H1 (cell line): ENCODE results near the gene FGR. TPM values are rescaled to one million over a fixed set of nuclear protein-coding genes. Genes with fewer than 3 reads are reported as not detected.

Experiments used
- CTCF ChIA-PET: fragments of 300-600 bp; sonication (Branson Sonifier 250); formaldehyde crosslinking; loops from one replicate; lab custom pipeline; 2021; ENCODE audit not compliant: partially characterized antibody; lab: Charles Lee
- POLR2A ChIA-PET: fragments of 300-600 bp; sonication (Branson Sonifier 250); formaldehyde crosslinking; loops from one replicate; lab custom pipeline; 2021; ENCODE audit warnings: inconsistent platforms; ENCODE audit not compliant: partially characterized antibody; lab: Charles Lee
- DNase-seq, 2 experiments: peaks; one replicate each; pipeline versions ENCODE4 v3.0.0 to v3.0.0-alpha.2; 2010 to 2022; ENCODE audit warnings: low spot score in 2 of 2, low read depth in 1 of 2, mixed read lengths in 1 of 2
- FAIRE-seq: peaks from 2 replicates; lab custom pipeline; 2011; peaks lifted over from hg19 to GRCh38; lab: Jason Lieb, UNC
- H2AFZ ChIP-seq: 2 replicates; pipeline ENCODE4 v1.8.1; 2012; ENCODE audit warnings: low read length, inconsistent platforms
- H2AK5ac ChIP-seq: 2 replicates; pipeline ENCODE4 v1.6.1; 2013; ENCODE audit warnings: low read depth, low read length
- H2BK120ac ChIP-seq: replicated peaks from 2 replicates; pipeline ENCODE3; 2013; ENCODE audit warnings: low read depth, low read length, inconsistent platforms
- H2BK12ac ChIP-seq: 2 replicates; pipeline ENCODE4 v1.6.1; 2013; ENCODE audit warnings: low read depth, low read length
- H2BK15ac ChIP-seq: 2 replicates; pipeline ENCODE4 v1.6.1; 2013; ENCODE audit warnings: low read length
- H2BK20ac ChIP-seq: 2 replicates; pipeline ENCODE4 v1.6.1; 2013; ENCODE audit warnings: low read length
- H2BK5ac ChIP-seq: 2 replicates; pipeline ENCODE4 v1.6.1; 2013; ENCODE audit warnings: low read depth, low read length
- H3K14ac ChIP-seq: 2 replicates; pipeline ENCODE4 v1.6.1; 2013; ENCODE audit warnings: inconsistent platforms; ENCODE audit not compliant: insufficient read length
- H3K18ac ChIP-seq: 2 replicates; pipeline ENCODE4 v1.6.1; 2013; ENCODE audit warnings: low read length; ENCODE audit errors: extremely low read depth
- H3K23ac ChIP-seq: 2 replicates; pipeline ENCODE4 v1.6.1; 2013; ENCODE audit warnings: inconsistent platforms; ENCODE audit not compliant: insufficient read length
- H3K23me2 ChIP-seq: 2 replicates; pipeline ENCODE4 v1.6.1; 2013; ENCODE audit warnings: low read depth, low read length
- H3K27ac ChIP-seq: 2 replicates; pipeline ENCODE4 v1.6.1; 2011; ENCODE audit warnings: low read depth, low read length, inconsistent platforms
- H3K27me3 ChIP-seq, 4 experiments: replicated peaks in 1 of 4; 1 replicate in 1 of 4; 2 replicates in 3 of 4; pipeline versions ENCODE4 v1.6.1 to v1.8.1; 2011 to 2013; ENCODE audit warnings: low read length in 3 of 4, mild to moderate bottlenecking in 3 of 4, inconsistent platforms in 2 of 4, mixed read lengths in 2 of 4, moderate library complexity in 1 of 4; ENCODE audit not compliant: control insufficient read depth in 3 of 4, insufficient read depth in 3 of 4; ENCODE audit errors: extremely low read depth in 1 of 4
- H3K36me3 ChIP-seq, 4 experiments: 2 replicates each; pipeline versions ENCODE4 v1.6.1 to v1.8.1; 2011 to 2013; ENCODE audit warnings: mild to moderate bottlenecking in 4 of 4, low read length in 3 of 4, moderate library complexity in 2 of 4, control low read depth in 1 of 4, inconsistent platforms in 1 of 4; ENCODE audit not compliant: insufficient read depth in 4 of 4, control insufficient read depth in 2 of 4
- H3K4ac ChIP-seq: replicated peaks from 2 replicates; pipeline ENCODE3; 2013; ENCODE audit warnings: low read length, low read depth, mixed read lengths, inconsistent platforms; ENCODE audit not compliant: insufficient read length
- H3K4me1 ChIP-seq, 4 experiments: replicated peaks in 1 of 4; 1 replicate in 1 of 4; 2 replicates in 3 of 4; pipeline versions ENCODE4 v1.6.1 to v1.8.1; 2011 to 2013; ENCODE audit warnings: low read length in 3 of 4, inconsistent platforms in 2 of 4, mixed read lengths in 1 of 4; ENCODE audit not compliant: insufficient read depth in 4 of 4, control insufficient read depth in 3 of 4
- H3K4me2 ChIP-seq, 2 experiments: 2 replicates each; pipeline versions ENCODE4 v1.6.1 to v1.8.1; 2011 to 2013; ENCODE audit warnings: low read depth in 2 of 2, low read length in 2 of 2, control low read depth in 1 of 2, inconsistent platforms in 1 of 2, mild to moderate bottlenecking in 1 of 2; ENCODE audit not compliant: insufficient read depth in 1 of 2
- H3K4me3 ChIP-seq, 4 experiments: fragments of 200-600, 300-600 bp in 1 of 4; sonication (generic), shearing (Covaris generic), sonication (Bioruptor Twin) in 1 of 4; 2 replicates each; pipeline versions ENCODE4 v1.5.1 to v1.8.1; 2011 to 2016; ENCODE audit warnings: low read length in 4 of 4, low read depth in 3 of 4, control low read depth in 2 of 4, inconsistent platforms in 2 of 4, mild to moderate bottlenecking in 2 of 4, mixed read lengths in 1 of 4, moderate library complexity in 1 of 4; ENCODE audit not compliant: insufficient read depth in 2 of 4; ENCODE audit errors: extremely low read depth in 1 of 4
- H3K56ac ChIP-seq: replicated peaks from 2 replicates; pipeline ENCODE3; 2013; ENCODE audit warnings: low read depth, mild to moderate bottlenecking, mixed read lengths, low read length, inconsistent platforms; ENCODE audit not compliant: insufficient read length
- H3K79me1 ChIP-seq: 2 replicates; pipeline ENCODE4 v1.6.1; 2013; ENCODE audit warnings: low read depth, low read length, control low read depth
- H3K79me2 ChIP-seq, 2 experiments: 2 replicates each; pipeline versions ENCODE4 v1.6.1 to v1.8.1; 2012 to 2013; ENCODE audit warnings: low read length in 2 of 2, mild to moderate bottlenecking in 2 of 2, inconsistent platforms in 1 of 2; ENCODE audit not compliant: insufficient read depth in 2 of 2, control insufficient read depth in 1 of 2
- H3K9ac ChIP-seq, 4 experiments: replicated peaks in 1 of 4; 1 replicate in 1 of 4; 2 replicates in 3 of 4; pipeline versions ENCODE4 v1.6.1 to v1.8.1; 2011 to 2013; ENCODE audit warnings: low read depth in 3 of 4, low read length in 3 of 4, control low read depth in 2 of 4, mild to moderate bottlenecking in 2 of 4, moderate library complexity in 2 of 4, inconsistent platforms in 1 of 4; ENCODE audit errors: extremely low read depth in 1 of 4
- H3K9me3 ChIP-seq, 2 experiments: 2 replicates each; pipeline versions ENCODE4 v1.6.1 to v1.8.1; 2012 to 2013; ENCODE audit warnings: mild to moderate bottlenecking in 2 of 2, moderate library complexity in 2 of 2, control low read depth in 1 of 2, inconsistent platforms in 1 of 2, low read depth in 1 of 2, low read length in 1 of 2, mixed read lengths in 1 of 2; ENCODE audit not compliant: insufficient read depth in 2 of 2
- H4K20me1 ChIP-seq, 2 experiments: replicated peaks in 1 of 2; 2 replicates each; pipeline versions ENCODE3 to v1.8.1; 2011 to 2013; ENCODE audit warnings: inconsistent platforms in 2 of 2, low read length in 2 of 2, mild to moderate bottlenecking in 1 of 2; ENCODE audit not compliant: insufficient read depth in 2 of 2, control insufficient read depth in 1 of 2
- H4K5ac ChIP-seq: 2 replicates; pipeline ENCODE4 v1.6.1; 2013; ENCODE audit warnings: low read length, low read depth, mixed read lengths, inconsistent platforms; ENCODE audit not compliant: insufficient read length
- H4K8ac ChIP-seq: 2 replicates; pipeline ENCODE4 v1.8.0; 2013; ENCODE audit warnings: mild to moderate bottlenecking, moderate library complexity, low read length, inconsistent platforms; ENCODE audit not compliant: insufficient read depth; ENCODE audit errors: extremely low read depth
- H4K91ac ChIP-seq: replicated peaks from 2 replicates; pipeline ENCODE3; 2013; ENCODE audit warnings: low read length, mixed read lengths, inconsistent platforms; ENCODE audit not compliant: insufficient read length
- CBX8 ChIP-seq: fragments of 300-800, 300-1000 bp; sonication (generic); IDR thresholded peaks from 2 replicates; pipeline ENCODE4 v1.7.1; 2016; ENCODE audit warnings: low read depth, low read length, borderline replicate concordance
- CHD2 ChIP-seq: IDR thresholded peaks from 2 replicates; pipeline ENCODE4 v1.6.1; 2012; ENCODE audit warnings: low read length, improper control_type of control experiment
- HDAC2 ChIP-seq, 2 experiments: fragments of 300-600 bp in 1 of 2; sonication (generic) in 1 of 2; IDR thresholded peaks; 2 replicates each; pipeline ENCODE4 v1.6.1; 2011 to 2012; ENCODE audit warnings: low read depth in 2 of 2, low read length in 2 of 2, mild to moderate bottlenecking in 2 of 2, moderate library complexity in 2 of 2, borderline replicate concordance in 1 of 2, inconsistent platforms in 1 of 2
- HDAC6 ChIP-seq: IDR thresholded peaks from one replicate; pipeline ENCODE4 v1.7.1; 2012; ENCODE audit warnings: low read depth, mild to moderate bottlenecking, inconsistent platforms, low read length, moderate library complexity
- JUND ChIP-seq: IDR thresholded peaks from 2 replicates; pipeline ENCODE4 v1.6.1; 2011; ENCODE audit warnings: mild to moderate bottlenecking, improper control_type of control experiment, low read length
- KDM1A ChIP-seq: fragments of 200-600, 300-600 bp; sonication (generic); IDR thresholded peaks from 2 replicates; pipeline ENCODE4 v1.7.1; 2016; ENCODE audit warnings: mild to moderate bottlenecking, low read length, borderline replicate concordance
- MAX ChIP-seq: IDR thresholded peaks from 2 replicates; pipeline ENCODE4 v1.6.1; 2012; ENCODE audit warnings: inconsistent platforms
- PHF8 ChIP-seq: fragments of 200-600 bp; sonication (generic); conservative IDR thresholded peaks from 2 replicates; pipeline ENCODE4 v1.7.1; 2012; ENCODE audit warnings: low read depth, mild to moderate bottlenecking, inconsistent platforms, low read length, moderate library complexity
- POLR2A ChIP-seq, 2 experiments: IDR thresholded peaks; 1 replicate in 1 of 2; 2 replicates in 1 of 2; pipeline ENCODE4 v1.6.1; 2011; ENCODE audit warnings: low read depth in 2 of 2, low read length in 2 of 2, mild to moderate bottlenecking in 2 of 2; ENCODE audit errors: control extremely low read depth in 1 of 2
- SAP30 ChIP-seq: fragments of 300-600 bp; sonication (generic); IDR thresholded peaks from 2 replicates; pipeline ENCODE4 v1.7.1; 2012; ENCODE audit warnings: low read length, moderate library complexity, mild to moderate bottlenecking, inconsistent platforms; ENCODE audit not compliant: insufficient read depth, insufficient replicate concordance
- SIX5 ChIP-seq: IDR thresholded peaks from 2 replicates; pipeline ENCODE4 v1.6.1; 2011; ENCODE audit warnings: mild to moderate bottlenecking, low read depth, low read length
- TAF7 ChIP-seq: optimal IDR thresholded peaks from 2 replicates; pipeline ENCODE3; 2011; ENCODE audit warnings: low read depth, mild to moderate bottlenecking, inconsistent platforms, low read length, moderate library complexity, borderline replicate concordance
- WGBS, 2 experiments: shearing (Covaris generic) in 1 of 2; methylation state at CpG; one replicate each; pipeline versions ENCODE4 v1.1.6 to v1.1.7; 2013 to 2015; ENCODE audit warnings: low lambda C conversion rate in 2 of 2, mixed read lengths in 2 of 2, inconsistent platforms in 1 of 2, low coverage in 1 of 2, missing lambda C conversion rate in 1 of 2; ENCODE audit not compliant: insufficient replicate concordance in 2 of 2, insufficient coverage in 1 of 2, insufficient read length in 1 of 2; ENCODE audit errors: extremely low coverage in 1 of 2, missing lambda C conversion rate in 1 of 2; 5-methylcytosine and 5-hydroxymethylcytosine counted together
- polyA plus RNA-seq, 7 experiments: library from polyadenylated mRNA; depleted of rRNA in 3 of 7; stranded (reverse) in 5 of 7; unstranded in 2 of 7; fragments of >200 nt in 5 of 7; fragments of 200-250 nt in 2 of 7; gene quantifications; 1 replicate in 5 of 7; 2 replicates in 1 of 7; 4 replicates in 1 of 7; pipeline versions ENCODE4 v1.2.1 to v1.2.3, GENCODE V29; 2011 to 2013; ENCODE audit warnings: missing spikeins in 2 of 7, mixed read lengths in 2 of 7
- total RNA-seq: library from RNA; stranded (reverse); fragmentation: NEBNext Ultra II Directional; extraction: Animal tissue kit (Norgen Biotek cat#: 25700); gene quantifications from 2 replicates; pipeline ENCODE4 v1.2.1, GENCODE V29; 2021

The FGR gene
- total and polyA plus RNA-seq, 2 of the 8 experiments (the other 6 are each of a cell fraction or from before 2014, with no cell fraction given), result 0.22 to 0.95 TPM

GRCh38 chr1:27635396-27636142 lies 584 bp upstream of the FGR start:
- H4K8ac ChIP-seq, result no peak overlapping the region
- no peak overlapping the region; the same call in 1 of the 2 replicates for H2BK5ac ChIP-seq
- DNase-seq (no peak), FAIRE-seq (no peak)
- H3K9me3 ChIP-seq, result no peaks in the 10 kb centered on the region
- H4K20me1 ChIP-seq, result no peaks in the 10 kb centered on the region
- H3K4me3 ChIP-seq, result no peak overlapping the region
- H2AFZ ChIP-seq, result no peak overlapping the region
- peaks cover 0 to 3% (median 2%) of the 10 kb centered on the region in 4 experiments; a peak in 5 of 7 replicates for H3K4me1 ChIP-seq
- WGBS, 2 experiments, result 85% methylated on average over 11 of the region's 11 CpGs; no CpG with 5 or more reads in 1 of the 2 experiments
- no peak overlapping the region for H3K14ac ChIP-seq
- ChIA-PET CTCF (interaction anchor here (0.7 to 1.1 kb wide), 3 partner anchors 8 to 27 kb away, joined by 3 to 4 read pairs (median 3); no protein-coding TSS in a partner anchor), POLR2A (no interaction called here)
- H3K23me2 ChIP-seq, result peaks cover 6% of the 10 kb centered on the region; the same call in 1 of the 2 replicates
- H2BK12ac ChIP-seq, result peak overlapping the region; percentile 68; the same call in 1 of the 2 replicates
- H3K27ac ChIP-seq, result no peak overlapping the region
- H3K4ac ChIP-seq, result no peak overlapping the region
- H4K91ac ChIP-seq, result peak overlapping the region; percentile 10
- 0 out of 2 replicates have a peak overlapping the region, but pooled peaks have one; percentile 28 for H2AK5ac ChIP-seq
- H3K9ac ChIP-seq, result no peak overlapping the region
- H2BK15ac ChIP-seq, result peak overlapping the region; percentile 72; the same call in 1 of the 2 replicates
- H3K79me2 ChIP-seq, result no peaks in the 10 kb centered on the region
- H3K23ac ChIP-seq, result no peak overlapping the region
- no peaks in the 10 kb centered on the region for H3K79me1 ChIP-seq
- peaks cover 19 to 36% (median 31%) of the 10 kb centered on the region in 4 experiments for H3K27me3 ChIP-seq
- H4K5ac ChIP-seq, result no peak overlapping the region
- no peak overlapping the region for H3K18ac ChIP-seq
- H3K56ac ChIP-seq, result no peak overlapping the region
- H3K4me2 ChIP-seq, result peak overlapping the region; percentile 21 to 57; a peak in 3 of 4 replicates
- peak overlapping the region; percentile 18; the same call in 1 of the 2 replicates for H2BK20ac ChIP-seq
- no peak overlapping the region for H2BK120ac ChIP-seq
- no peaks in the 10 kb centered on the region for H3K36me3 ChIP-seq
- no peak for TF ChIP-seq POLR2A (IDR thresholded peaks at IDR 0.05; ENCODE audit: control extremely low read depth in 1 of 2, low read depth in 2 of 2, low read length in 2 of 2)
- no peak for TF ChIP-seq CBX8
- no peak for TF ChIP-seq PHF8
- no peak for TF ChIP-seq HDAC2 (IDR thresholded peaks at IDR 0.05; ENCODE audit: borderline replicate concordance in 1 of 2, low read depth in 2 of 2, low read length in 2 of 2)
- no peak for TF ChIP-seq SIX5
- TF ChIP-seq MAX, result no peak
- no peak for TF ChIP-seq CHD2
- TF ChIP-seq JUND, result no peak
- TF ChIP-seq KDM1A, result no peak
- no peak for TF ChIP-seq HDAC6
- no peak for TF ChIP-seq TAF7
- no peak for TF ChIP-seq SAP30
